ENCODE data around the gene CAMSAP1.

Gene CAMSAP1

DNA sequence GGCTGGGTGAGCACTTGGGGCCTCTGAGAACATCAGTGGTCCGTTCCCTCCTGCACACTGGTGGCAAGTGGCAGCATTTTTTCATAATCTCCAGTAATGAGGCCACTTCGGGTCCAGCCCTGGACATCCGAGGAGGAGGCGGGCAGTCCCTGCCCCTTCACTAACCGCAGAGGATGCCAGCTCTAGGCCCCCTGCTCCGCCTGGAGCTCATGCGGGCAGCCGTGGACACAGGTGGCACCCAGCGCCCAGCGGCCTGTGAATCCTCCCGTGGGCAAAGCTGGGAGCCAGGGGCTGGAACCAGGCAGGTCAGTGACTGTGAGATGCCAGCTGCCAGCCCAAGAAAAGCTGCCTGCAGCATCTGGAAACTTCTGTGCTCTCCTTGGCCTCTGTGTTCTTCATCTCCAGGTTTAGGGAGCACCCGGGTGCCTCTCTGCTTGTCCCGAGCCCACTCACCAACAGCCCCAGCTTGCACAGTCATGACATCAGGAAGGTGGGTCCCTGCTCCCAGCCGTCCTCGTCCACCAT, 112.9 kb downstream of the CAMSAP1 start:
- no peak for DNase-seq (ENCODE audit: low read depth)
- TF ChIP-seq, protein P1, sequence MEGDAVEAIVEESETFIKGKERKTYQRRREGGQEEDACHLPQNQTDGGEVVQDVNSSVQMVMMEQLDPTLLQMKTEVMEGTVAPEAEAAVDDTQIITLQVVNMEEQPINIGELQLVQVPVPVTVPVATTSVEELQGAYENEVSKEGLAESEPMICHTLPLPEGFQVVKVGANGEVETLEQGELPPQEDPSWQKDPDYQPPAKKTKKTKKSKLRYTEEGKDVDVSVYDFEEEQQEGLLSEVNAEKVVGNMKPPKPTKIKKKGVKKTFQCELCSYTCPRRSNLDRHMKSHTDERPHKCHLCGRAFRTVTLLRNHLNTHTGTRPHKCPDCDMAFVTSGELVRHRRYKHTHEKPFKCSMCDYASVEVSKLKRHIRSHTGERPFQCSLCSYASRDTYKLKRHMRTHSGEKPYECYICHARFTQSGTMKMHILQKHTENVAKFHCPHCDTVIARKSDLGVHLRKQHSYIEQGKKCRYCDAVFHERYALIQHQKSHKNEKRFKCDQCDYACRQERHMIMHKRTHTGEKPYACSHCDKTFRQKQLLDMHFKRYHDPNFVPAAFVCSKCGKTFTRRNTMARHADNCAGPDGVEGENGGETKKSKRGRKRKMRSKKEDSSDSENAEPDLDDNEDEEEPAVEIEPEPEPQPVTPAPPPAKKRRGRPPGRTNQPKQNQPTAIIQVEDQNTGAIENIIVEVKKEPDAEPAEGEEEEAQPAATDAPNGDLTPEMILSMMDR (IDR thresholded peaks at IDR 0.05; ENCODE audit: insufficient read depth, low read depth, low read length, missing control alignments): no peak
- no peak overlapping the region for H3K4me3 ChIP-seq (ENCODE audit: low read depth, low read length)

DNA sequence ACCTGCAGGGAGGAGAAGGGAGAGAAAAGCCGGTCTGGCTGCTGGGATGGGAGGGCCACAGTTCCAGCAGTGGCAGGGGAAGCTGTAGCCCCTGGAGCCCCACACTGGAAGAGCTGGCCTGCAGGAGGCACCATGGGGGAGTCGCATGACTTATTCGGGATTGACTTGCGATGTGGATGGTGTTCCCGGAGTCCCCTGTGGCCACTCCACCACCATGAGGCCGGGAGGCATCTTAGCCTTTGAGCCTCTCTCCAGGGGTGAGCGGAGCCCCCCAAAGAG, 113.3 kb downstream of the CAMSAP1 start:
- H3K4me3 ChIP-seq (ENCODE audit: low read depth, low read length): no peak overlapping the region
- TF ChIP-seq, protein P1 (IDR thresholded peaks at IDR 0.05; ENCODE audit: insufficient read depth, low read depth, low read length, missing control alignments): no peak
- no peak for DNase-seq (ENCODE audit: low read depth)

DNA sequence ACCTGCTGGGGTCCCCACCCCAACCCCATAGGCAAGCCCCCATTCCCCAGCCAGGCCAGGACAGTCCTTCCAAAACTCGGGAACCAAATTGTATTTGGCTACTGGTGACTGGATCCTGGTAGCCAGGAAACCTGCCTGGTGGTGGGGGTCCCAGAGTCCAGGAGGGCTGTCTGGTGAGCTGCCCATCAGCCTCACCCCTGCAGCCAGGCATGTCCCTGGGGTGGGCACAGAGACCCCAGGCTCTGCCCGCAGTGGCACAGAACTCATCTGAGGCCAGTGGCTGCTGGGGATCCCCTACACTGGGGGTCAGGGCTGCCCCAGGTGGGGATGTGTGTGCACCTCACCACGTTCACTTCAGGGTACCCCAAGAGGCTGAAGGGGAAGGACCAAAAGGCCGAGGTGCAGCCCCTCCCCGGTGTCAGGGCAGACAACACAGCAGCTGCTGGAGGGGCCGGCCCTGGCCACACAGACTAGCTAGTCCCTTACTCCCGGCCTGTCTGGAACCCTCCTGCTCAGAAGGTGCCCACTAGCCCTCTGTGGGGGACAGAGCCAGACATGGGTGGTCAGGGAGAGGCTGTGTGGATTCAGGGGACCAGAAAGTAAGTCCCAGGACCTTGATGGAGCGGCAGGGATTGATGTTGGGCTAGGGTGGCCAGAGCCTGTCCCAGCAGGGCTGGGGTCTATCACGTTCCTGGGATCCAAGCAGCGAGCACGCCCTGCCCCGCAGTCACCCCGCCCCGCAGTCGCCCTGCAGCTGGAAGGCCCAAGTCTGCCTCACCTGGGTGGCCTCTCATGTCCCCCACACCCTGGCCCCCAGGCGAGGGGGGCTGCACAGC, 113.9 kb downstream of the CAMSAP1 start:
- no peak for DNase-seq (ENCODE audit: low read depth)
- H3K4me3 ChIP-seq (ENCODE audit: low read depth, low read length): no peak overlapping the region
- TF ChIP-seq, protein P1 (IDR thresholded peaks at IDR 0.05; ENCODE audit: insufficient read depth, low read depth, low read length, missing control alignments): no peak

DNA sequence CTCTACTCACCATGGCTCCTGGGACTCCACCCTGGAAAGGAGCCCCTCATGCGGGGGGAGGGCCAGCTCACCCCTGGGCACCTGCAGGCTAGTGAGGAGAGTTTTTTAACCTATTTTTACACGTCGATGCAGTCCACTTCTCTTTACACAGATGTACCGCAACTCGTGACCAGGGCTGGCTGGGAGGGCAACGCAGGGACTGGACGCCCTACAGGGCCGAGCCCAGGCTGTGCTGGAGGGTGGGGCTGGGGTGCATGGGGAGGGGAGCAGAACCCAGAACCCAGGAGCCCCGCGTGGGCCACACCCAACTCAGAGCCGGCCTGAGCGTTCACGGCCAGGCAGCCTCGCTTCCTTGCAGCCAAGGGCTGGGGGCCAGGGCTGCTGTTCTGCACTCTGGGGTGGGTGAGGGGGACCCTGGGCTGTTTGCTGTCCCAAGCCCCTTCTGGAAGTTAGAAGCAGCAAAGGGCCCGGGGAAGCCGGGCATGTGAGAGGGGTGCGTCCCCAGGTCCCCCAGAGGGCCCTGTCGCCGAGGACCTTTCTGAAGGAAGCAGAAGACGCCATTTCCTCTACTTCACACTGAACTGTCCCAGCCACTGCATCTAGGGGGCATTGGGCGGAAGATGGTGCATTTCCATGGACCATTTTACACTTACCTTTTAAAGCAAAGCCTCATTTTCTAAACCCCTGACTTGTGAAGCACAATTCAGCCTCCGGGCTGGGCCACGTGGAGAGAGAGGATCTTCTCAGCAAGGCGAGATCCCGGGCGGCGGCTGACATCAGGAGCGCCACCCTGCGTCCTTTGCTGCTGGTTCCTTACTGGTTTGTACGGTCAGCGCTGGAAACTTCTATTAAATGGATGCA, 114.8 kb downstream of the CAMSAP1 start:
- no peak overlapping the region for H3K4me3 ChIP-seq (ENCODE audit: low read depth, low read length)
- TF ChIP-seq, protein P1 (IDR thresholded peaks at IDR 0.05; ENCODE audit: insufficient read depth, low read depth, low read length, missing control alignments): no peak
- DNase-seq (ENCODE audit: low read depth): no peak

DNA sequence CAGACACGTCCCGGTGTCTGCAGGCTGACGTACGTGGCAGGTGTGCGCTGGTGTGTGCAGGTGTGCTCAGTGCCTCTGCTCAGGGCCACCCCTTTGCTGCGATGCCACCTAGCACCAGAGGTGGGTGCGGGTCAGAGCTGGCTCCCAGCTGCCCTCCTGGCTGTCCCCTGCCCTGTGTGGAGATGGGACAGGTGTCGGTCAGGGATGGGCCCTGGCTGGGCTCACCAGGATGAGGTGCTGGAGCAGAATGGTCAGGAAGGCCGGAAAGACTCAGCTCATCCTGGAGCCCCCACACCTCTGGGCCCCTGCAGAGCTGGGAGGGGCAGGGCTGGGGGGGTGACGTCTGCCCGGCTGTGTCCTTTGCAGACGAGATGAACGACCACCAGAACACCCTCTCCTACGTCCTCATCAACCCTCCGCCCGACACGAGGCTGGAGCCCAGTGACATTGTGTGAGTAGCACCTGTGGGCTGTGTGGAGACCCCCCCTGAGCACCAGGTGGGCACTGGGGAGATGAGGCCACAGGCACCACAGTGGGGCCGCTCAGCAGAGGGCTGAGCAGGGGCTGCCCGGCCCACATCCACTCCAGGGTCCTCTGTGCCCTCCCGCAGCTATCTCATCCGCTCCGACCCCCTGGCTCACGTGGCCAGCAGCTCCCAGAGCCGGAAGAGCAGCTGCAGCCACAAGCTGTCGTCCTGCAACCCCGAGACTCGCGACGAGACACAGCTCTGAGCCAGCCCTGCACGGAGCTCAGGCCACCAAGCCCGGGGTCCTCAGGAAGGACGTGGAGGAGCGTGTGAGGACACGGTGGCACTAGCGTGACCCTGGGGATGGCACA, 115.7 kb downstream of the CAMSAP1 start:
- no peak for DNase-seq (ENCODE audit: low read depth)
- TF ChIP-seq, protein P1 (IDR thresholded peaks at IDR 0.05; ENCODE audit: insufficient read depth, low read depth, low read length, missing control alignments): no peak
- no peak overlapping the region for H3K4me3 ChIP-seq (ENCODE audit: low read depth, low read length)

DNA sequence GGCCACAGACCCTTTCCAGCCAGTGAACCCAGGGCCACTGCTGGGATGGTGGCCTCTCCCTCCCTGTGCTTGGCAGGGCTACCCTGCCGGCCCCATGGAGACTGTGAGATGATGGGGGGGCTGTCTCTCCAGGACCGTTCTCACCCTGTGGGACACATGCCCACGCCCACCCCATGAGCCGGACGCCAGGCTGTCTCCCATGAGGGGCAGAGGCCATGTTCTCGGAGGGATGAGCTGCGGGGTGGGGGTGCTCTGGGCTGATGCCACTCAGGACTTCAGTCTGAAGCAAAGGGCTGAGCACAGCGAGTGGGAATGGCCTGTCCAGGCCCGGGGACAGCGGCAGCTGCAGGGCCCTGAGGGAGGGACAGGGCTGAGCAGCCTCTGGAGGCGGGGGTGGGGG, 116.5 kb downstream of the CAMSAP1 start:
- H3K4me3 ChIP-seq (ENCODE audit: low read depth, low read length): no peak overlapping the region
- TF ChIP-seq, protein P1 (IDR thresholded peaks at IDR 0.05; ENCODE audit: insufficient read depth, low read depth, low read length, missing control alignments): no peak
- no peak for DNase-seq (ENCODE audit: low read depth)
